HepG2 (cell line): ENCODE results near the gene COBLL1. TPM values are rescaled to one million over a fixed set of nuclear protein-coding genes. Genes with fewer than 3 reads are reported as not detected.

Experiments
- CREBL2 ChIP-seq: sonication (generic); formaldehyde crosslinking; IDR thresholded peaks from 2 replicates; pipeline ENCODE4 v1.8.1; 2023; ENCODE audit warnings: missing genetic modification reagents, mild to moderate bottlenecking, borderline replicate concordance
- DNMT3B ChIP-seq: conservative IDR thresholded peaks from 2 replicates; pipeline ENCODE4 v1.6.1; 2016; ENCODE audit warnings: missing biosample characterization, control low read depth
- FOXP1 ChIP-seq, 2 experiments: fragments of 450-650 bp in 1 of 2; IDR thresholded peaks; 2 replicates each; pipeline ENCODE4 v1.6.1; 2017 to 2018; ENCODE audit warnings: antibody characterized with exemption in 1 of 2
- MED1 ChIP-seq: sonication (generic); formaldehyde crosslinking; IDR thresholded peaks from 2 replicates; pipeline ENCODE4 v1.4.0; 2020; ENCODE audit warnings: missing genetic modification reagents
- MLX ChIP-seq: IDR thresholded peaks from 2 replicates; pipeline ENCODE4 v1.6.1; 2016
- NR2F1 ChIP-seq, 2 experiments: fragments of 450-650 bp in 1 of 2; formaldehyde crosslinking in 1 of 2; IDR thresholded peaks; 2 replicates each; pipeline versions ENCODE4 v1.5.0 to v1.6.1; 2016 to 2020; ENCODE audit warnings: mild to moderate bottlenecking in 1 of 2, missing compliant biosample characterization in 1 of 2, missing genetic modification reagents in 1 of 2, moderate library complexity in 1 of 2
- RAD21 ChIP-seq: fragments of 450-650 bp; formaldehyde crosslinking; IDR thresholded peaks from 2 replicates; pipeline ENCODE4 v1.5.0; 2020; ENCODE audit warnings: mild to moderate bottlenecking
- REL ChIP-seq: sonication (generic); formaldehyde crosslinking; conservative IDR thresholded peaks from 2 replicates; pipeline ENCODE4 v1.8.0; 2022; ENCODE audit warnings: mild to moderate bottlenecking, missing genetic modification reagents, moderate library complexity
- REPIN1 ChIP-seq: sonication (generic); formaldehyde crosslinking; IDR thresholded peaks from 2 replicates; pipeline ENCODE4 v1.8.0; 2022; ENCODE audit warnings: missing genetic modification reagents, low read depth, mild to moderate bottlenecking, borderline replicate concordance
- SRF ChIP-seq: IDR thresholded peaks from 2 replicates; pipeline ENCODE4 v1.6.1; 2011; ENCODE audit warnings: mild to moderate bottlenecking, low read depth, low read length, moderate library complexity
- SRSF1 ChIP-seq: fragments of 200-400 bp; formaldehyde crosslinking; optimal IDR thresholded peaks from 2 replicates; pipeline ENCODE3; 2017; ENCODE audit warnings: mild to moderate bottlenecking, low read depth, low read length, moderate library complexity
- STAG1 ChIP-seq: sonication (generic); formaldehyde crosslinking; IDR thresholded peaks from 2 replicates; pipeline ENCODE4 v1.4.0; 2020; ENCODE audit warnings: missing genetic modification reagents
- ZIK1 ChIP-seq: sonication (generic); formaldehyde crosslinking; IDR thresholded peaks from 2 replicates; pipeline ENCODE4 v1.5.0; 2020; ENCODE audit warnings: mild to moderate bottlenecking, low read depth, missing genetic modification reagents, borderline replicate concordance
- ZMAT3 ChIP-seq: sonication (generic); formaldehyde crosslinking; conservative IDR thresholded peaks from 2 replicates; pipeline ENCODE4 v1.7.0; 2021; ENCODE audit warnings: missing genetic modification reagents
- ZMYM4 ChIP-seq: sonication (generic); formaldehyde crosslinking; IDR thresholded peaks from 2 replicates; pipeline ENCODE4 v1.8.1; 2023; ENCODE audit warnings: mild to moderate bottlenecking, missing genetic modification reagents
- ZNF138 ChIP-seq: sonication (generic); formaldehyde crosslinking; IDR thresholded peaks from 2 replicates; pipeline ENCODE4 v1.5.0; 2020; ENCODE audit warnings: mild to moderate bottlenecking, low read depth, missing genetic modification reagents
- ZNF274 ChIP-seq: sonication (generic); formaldehyde crosslinking; IDR thresholded peaks from 2 replicates; pipeline ENCODE4 v1.5.1; 2020; ENCODE audit warnings: mild to moderate bottlenecking, missing genetic modification reagents
- ZNF460 ChIP-seq: sonication (generic); formaldehyde crosslinking; IDR thresholded peaks from 2 replicates; pipeline ENCODE4 v1.5.1; 2020; ENCODE audit warnings: missing genetic modification reagents, mild to moderate bottlenecking, borderline replicate concordance
- ZNF574 ChIP-seq: sonication (generic); formaldehyde crosslinking; IDR thresholded peaks from 2 replicates; pipeline ENCODE4 v1.4.0; 2020; ENCODE audit warnings: missing genetic modification reagents
- ZNF704 ChIP-seq: sonication (generic); formaldehyde crosslinking; IDR thresholded peaks from 2 replicates; pipeline ENCODE4 v1.8.1; 2023; ENCODE audit warnings: mild to moderate bottlenecking, inconsistent platforms, moderate library complexity, missing genetic modification reagents, borderline replicate concordance
- polyA plus RNA-seq, 8 experiments: library from polyadenylated mRNA; depleted of rRNA in 3 of 8; stranded (reverse) in 7 of 8; unstranded in 1 of 8; fragments of >200 nt; fragmentation: Illumina TruSeq in 4 of 8; extraction: Trizol in 4 of 8; gene quantifications; 2 replicates each; pipeline versions ENCODE4 v1.2.1 to v1.2.3, GENCODE V29; 2011 to 2016; ENCODE audit warnings: low read depth in 4 of 8, missing spikeins in 1 of 8, mixed read lengths in 1 of 8; ENCODE audit not compliant: insufficient read depth in 1 of 8
- total RNA-seq, 5 experiments: library from RNA; depleted of rRNA; stranded (reverse); fragments of >200 nt; fragmentation: Illumina TruSeq; extraction: Trizol; gene quantifications; 2 replicates each; pipeline ENCODE4 v1.2.3, GENCODE V29; 2016; ENCODE audit warnings: low read depth in 1 of 5
- TF ChIP-seq, protein P1 (sequence below): fragments of 450-650 bp; IDR thresholded peaks from 2 replicates; pipeline ENCODE4 v1.6.1; 2016

COBLL1 gene
- total and polyA plus RNA-seq, 2 of the 13 experiments (the other 11 are each of a cell fraction or from before 2014, with no cell fraction given): 32.6 to 86.8 TPM

- TF ChIP-seq ZMAT3 (CRISPR knock-in tag): 0 out of 2 replicates have a peak, but pooled peaks have one; percentile 30
- TF ChIP-seq MED1 (CRISPR knock-in tag): peak; percentile 13; the same call in 1 of the 2 replicates
- TF ChIP-seq SRSF1: peak; percentile 1
- no peak; the same call in 1 of the 2 replicates for TF ChIP-seq REPIN1 (CRISPR knock-in tag)
- 0 out of 2 replicates have a peak, but pooled peaks have one; percentile 70 for TF ChIP-seq ZIK1
- TF ChIP-seq RAD21 (CRISPR knock-in tag): peak; percentile 89
- TF ChIP-seq ZNF138 (CRISPR knock-in tag): peak; percentile 33; the same call in 1 of the 2 replicates
- peak; percentile 2; the same call in 1 of the 2 replicates for TF ChIP-seq SRF
- TF ChIP-seq NR2F1 (CRISPR knock-in tag; IDR thresholded peaks at IDR 0.05): 0 out of 4 replicates have a peak, but pooled peaks of 1 of the 2 experiments have one; percentile 1
- TF ChIP-seq STAG1 (CRISPR knock-in tag): peak; percentile 58
- TF ChIP-seq ZNF574 (CRISPR knock-in tag): peak; percentile 60
- peak; percentile 35; the same call in 1 of the 2 replicates for TF ChIP-seq DNMT3B (CRISPR knock-in tag)
- TF ChIP-seq ZMYM4 (CRISPR knock-in tag): peak; percentile 13
- TF ChIP-seq CREBL2 (CRISPR knock-in tag): peak; percentile 87; the same call in 1 of the 2 replicates
- TF ChIP-seq ZNF704 (CRISPR knock-in tag): 0 out of 2 replicates have a peak, but pooled peaks have one; percentile 61
- TF ChIP-seq, protein P1, sequence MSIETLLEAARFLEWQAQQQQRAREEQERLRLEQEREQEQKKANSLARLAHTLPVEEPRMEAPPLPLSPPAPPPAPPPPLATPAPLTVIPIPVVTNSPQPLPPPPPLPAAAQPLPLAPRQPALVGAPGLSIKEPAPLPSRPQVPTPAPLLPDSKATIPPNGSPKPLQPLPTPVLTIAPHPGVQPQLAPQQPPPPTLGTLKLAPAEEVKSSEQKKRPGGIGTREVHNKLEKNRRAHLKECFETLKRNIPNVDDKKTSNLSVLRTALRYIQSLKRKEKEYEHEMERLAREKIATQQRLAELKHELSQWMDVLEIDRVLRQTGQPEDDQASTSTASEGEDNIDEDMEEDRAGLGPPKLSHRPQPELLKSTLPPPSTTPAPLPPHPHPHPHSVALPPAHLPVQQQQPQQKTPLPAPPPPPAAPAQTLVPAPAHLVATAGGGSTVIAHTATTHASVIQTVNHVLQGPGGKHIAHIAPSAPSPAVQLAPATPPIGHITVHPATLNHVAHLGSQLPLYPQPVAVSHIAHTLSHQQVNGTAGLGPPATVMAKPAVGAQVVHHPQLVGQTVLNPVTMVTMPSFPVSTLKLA: no peak
- no peak for TF ChIP-seq REL (CRISPR knock-in tag)
- no peak for TF ChIP-seq ZNF274
- no peak for TF ChIP-seq MLX (CRISPR knock-in tag)
- no peak for TF ChIP-seq FOXP1 (IDR thresholded peaks at IDR 0.05)
- 0 out of 2 replicates have a peak, but pooled peaks have one; percentile 9 for TF ChIP-seq FOXP1 (CRISPR knock-in tag; IDR thresholded peaks at IDR 0.05)
- TF ChIP-seq ZNF460 (CRISPR knock-in tag): 0 out of 2 replicates have a peak, but pooled peaks have one; percentile 6
Measured at GRCh38 chr2:164840930-164841718, 499 bp downstream of the COBLL1 start (continued).
